Epidermal melanocyte (primary cell): ENCODE results near the gene ARMC12.

Source experiments
- DNase-seq: peaks from one replicate; pipeline ENCODE4 v3.0.0; 2011; ENCODE audit warnings: low spot score; ENCODE audit not compliant: insufficient read length

The ARMC12 gene

GRCh38 chr6:35776364-35777215, 39.8 kb downstream of the ARMC12 start, which contains the start of gene CLPSL2:
Gene CLPSL2 (plus strand): TSS chr6:35776598. CDS start chr6:35776619, 21 bp downstream.
- no peak for DNase-seq

GRCh38 chr6:35777356-35778102, 40.7 kb downstream of the ARMC12 start:
- DNase-seq: no peak

GRCh38 chr6:35778437-35778836, 41.6 kb downstream of the ARMC12 start:
- DNase-seq: no peak

- no peak for DNase-seq
Observed at GRCh38 chr6:35780719-35781118, 43.9 kb downstream of the ARMC12 start, which contains the start of gene CLPSL1. Gene CLPSL1 (plus strand): TSS chr6:35781019. CDS start chr6:35781111, 92 bp downstream.

GRCh38 chr6:35781290-35781689, 44.5 kb downstream of the ARMC12 start:
- DNase-seq: peak; percentile 8

GRCh38 chr6:35782424-35782823, 45.6 kb downstream of the ARMC12 start:
- no peak for DNase-seq

GRCh38 chr6:35784200-35784599, 47.4 kb downstream of the ARMC12 start:
- peak; percentile 5 for DNase-seq

GRCh38 chr6:35786272-35786671, 49.4 kb downstream of the ARMC12 start:
- DNase-seq: no peak

- DNase-seq: peak; percentile 14
Observed at GRCh38 chr6:35786810-35787209, 50.0 kb downstream of the ARMC12 start.

- peak; percentile 15 for DNase-seq
Observed at GRCh38 chr6:35787266-35788218, 50.7 kb downstream of the ARMC12 start.

- peak; percentile 15 for DNase-seq
Observed at GRCh38 chr6:35788423-35788982, 51.7 kb downstream of the ARMC12 start.

GRCh38 chr6:35790683-35791082, 53.9 kb downstream of the ARMC12 start:
- DNase-seq: peak; percentile 22

GRCh38 chr6:35794536-35795452, 58.0 kb downstream of the ARMC12 start:
- peak; percentile 12 for DNase-seq

- DNase-seq: peak; percentile 11
Observed at GRCh38 chr6:35795453-35796071, 58.7 kb downstream of the ARMC12 start.

GRCh38 chr6:35796236-35796635, 59.4 kb downstream of the ARMC12 start:
- peak; percentile 12 for DNase-seq

GRCh38 chr6:35797837-35798526, 61.1 kb downstream of the ARMC12 start:
- DNase-seq: peak; percentile 15
